ENCODE results near the gene OGFR. TPM values are rescaled to one million over a fixed set of nuclear protein-coding genes. Genes with fewer than 3 reads are reported as not detected.

OGFR gene
- total RNA-seq, 2 donors from 2014 or later: 60.2 to 76.9 TPM

DNA sequence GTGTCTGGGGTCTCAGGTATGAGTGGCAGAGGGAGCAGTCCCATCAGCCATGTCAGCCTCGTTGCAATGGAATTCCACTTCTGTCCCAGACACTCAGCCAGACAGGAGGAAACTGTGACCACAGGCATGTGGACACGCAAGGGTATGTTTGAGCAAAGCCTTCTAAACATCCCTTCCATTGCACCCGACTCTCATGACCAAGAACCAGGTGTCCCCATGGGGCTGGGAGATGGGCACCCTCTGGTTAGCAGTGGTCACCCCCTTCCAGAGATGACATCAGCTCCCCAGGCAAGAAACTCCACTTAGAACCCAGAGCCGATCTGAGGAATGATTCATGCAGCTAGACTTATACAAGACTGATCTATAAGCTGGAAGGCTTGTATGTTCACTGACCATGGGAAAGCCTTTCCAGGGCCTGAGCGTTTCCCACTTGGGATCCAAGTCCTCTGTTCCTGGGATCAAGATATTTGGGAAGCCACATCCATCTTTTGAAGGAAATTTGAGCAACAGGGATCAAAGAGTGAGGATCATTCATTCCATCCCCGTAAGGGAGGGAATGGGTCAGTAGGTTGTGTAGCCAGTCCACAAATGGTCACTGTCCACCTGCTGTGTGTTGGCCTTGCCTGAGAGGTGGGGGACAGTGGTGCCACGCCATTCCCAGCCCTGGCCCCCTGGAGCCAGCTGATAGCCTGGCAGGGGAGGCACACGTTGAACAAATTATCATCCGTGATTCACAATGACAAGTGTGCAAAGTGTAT is 12.3 kb upstream of the OGFR start:
- no peak for DNase-seq (ENCODE audit: low spot score)
- Histone ChIP-seq H3K4me1 (replicated peaks) (peaks cover 5% of the 10 kb centered on the region), H3K27ac (no peak overlapping the region), H3K4me3 (no peak overlapping the region), H3K27me3 (replicated peaks; ENCODE audit: insufficient read depth) (no peaks in the 10 kb centered on the region), H3K36me3 (no peaks in the 10 kb centered on the region), H3K9me3 (no peaks in the 10 kb centered on the region)
- 75% methylated on average over 9 of the region's 9 CpGs for WGBS
- intact Hi-C loops (cut with DNase I): loop anchor here (2.0 to 10.0 kb wide), 2 partner anchors 124 to 728 kb away; partner anchors contain the start of gene TAF4
- TF ChIP-seq POLR2AphosphoS5 (IDR thresholded peaks at IDR 0.05): no peak
- no peak for TF ChIP-seq POLR2A (IDR thresholded peaks at IDR 0.05)
- TF ChIP-seq, protein P1, sequence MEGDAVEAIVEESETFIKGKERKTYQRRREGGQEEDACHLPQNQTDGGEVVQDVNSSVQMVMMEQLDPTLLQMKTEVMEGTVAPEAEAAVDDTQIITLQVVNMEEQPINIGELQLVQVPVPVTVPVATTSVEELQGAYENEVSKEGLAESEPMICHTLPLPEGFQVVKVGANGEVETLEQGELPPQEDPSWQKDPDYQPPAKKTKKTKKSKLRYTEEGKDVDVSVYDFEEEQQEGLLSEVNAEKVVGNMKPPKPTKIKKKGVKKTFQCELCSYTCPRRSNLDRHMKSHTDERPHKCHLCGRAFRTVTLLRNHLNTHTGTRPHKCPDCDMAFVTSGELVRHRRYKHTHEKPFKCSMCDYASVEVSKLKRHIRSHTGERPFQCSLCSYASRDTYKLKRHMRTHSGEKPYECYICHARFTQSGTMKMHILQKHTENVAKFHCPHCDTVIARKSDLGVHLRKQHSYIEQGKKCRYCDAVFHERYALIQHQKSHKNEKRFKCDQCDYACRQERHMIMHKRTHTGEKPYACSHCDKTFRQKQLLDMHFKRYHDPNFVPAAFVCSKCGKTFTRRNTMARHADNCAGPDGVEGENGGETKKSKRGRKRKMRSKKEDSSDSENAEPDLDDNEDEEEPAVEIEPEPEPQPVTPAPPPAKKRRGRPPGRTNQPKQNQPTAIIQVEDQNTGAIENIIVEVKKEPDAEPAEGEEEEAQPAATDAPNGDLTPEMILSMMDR (IDR thresholded peaks at IDR 0.05): no peak

DNA sequence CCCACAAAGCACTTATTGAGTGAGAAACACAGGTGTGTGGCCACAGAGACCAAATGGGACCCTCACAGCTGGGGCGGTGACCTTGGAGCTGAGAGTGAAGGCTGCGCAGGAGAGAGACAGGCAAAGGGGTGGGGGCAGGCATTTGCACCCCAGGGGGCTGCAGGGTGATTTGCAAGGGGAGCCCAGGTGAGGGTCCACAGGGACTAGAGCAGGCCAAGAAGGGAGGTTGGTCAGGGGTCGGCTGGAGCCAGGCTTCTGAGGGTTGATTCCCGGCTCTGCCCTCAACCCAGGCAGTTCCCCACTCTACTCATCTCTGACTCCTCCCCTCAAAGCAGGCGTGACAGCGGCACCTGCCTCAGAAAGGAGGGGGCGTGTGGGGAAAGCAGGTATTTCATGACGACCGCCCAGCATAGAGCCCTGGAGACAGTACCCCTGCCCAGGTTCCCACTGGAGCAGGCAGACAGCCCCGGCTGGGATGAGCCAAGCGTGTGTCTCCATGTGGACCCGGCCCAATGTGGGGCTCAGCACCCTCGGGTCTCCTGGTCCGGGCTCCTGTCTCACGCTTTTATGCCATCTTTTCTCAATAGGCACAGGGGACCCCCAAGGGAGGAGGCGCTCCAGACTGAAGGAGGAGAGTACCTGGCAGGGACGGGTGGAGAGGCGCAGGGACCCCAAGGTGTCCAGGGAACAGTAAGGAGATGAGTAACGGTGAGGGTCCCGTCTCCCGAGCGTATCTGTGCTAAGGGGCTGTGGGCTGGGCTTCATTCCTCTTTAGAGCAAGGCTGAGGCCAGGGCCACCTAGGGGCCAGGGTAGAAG is 11.5 kb upstream of the OGFR start:
- no peak overlapping the region for H3K4me3 ChIP-seq
- H3K4me1 ChIP-seq (replicated peaks): peaks cover 9% of the 10 kb centered on the region
- TF ChIP-seq, protein P1 (IDR thresholded peaks at IDR 0.05): no peak
- TF ChIP-seq POLR2AphosphoS5 (IDR thresholded peaks at IDR 0.05): no peak
- no peak for TF ChIP-seq POLR2A (IDR thresholded peaks at IDR 0.05)

DNA sequence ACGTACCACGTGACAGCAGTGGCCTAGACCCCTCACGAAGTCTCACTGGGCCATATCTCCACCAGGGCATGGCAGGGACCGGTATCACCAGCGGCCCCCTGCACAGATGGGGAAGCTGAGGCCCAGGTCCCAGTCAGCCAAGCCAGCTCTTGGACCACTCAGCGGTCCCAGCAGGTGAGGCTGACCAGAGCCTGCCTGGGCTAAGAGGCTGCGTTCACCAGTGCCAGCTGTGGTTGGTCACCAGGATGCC is 11.0 kb upstream of the OGFR start:
- intact Hi-C loops (cut with DNase I): loop anchor here (2.0 to 10.0 kb wide), 2 partner anchors 125 to 729 kb away; partner anchors contain the start of gene TAF4
- peak overlapping the region; percentile 26 to 63 for H3K4me3 ChIP-seq
- H3K27ac ChIP-seq: peak overlapping the region; percentile 89 to 91
- no peaks in the 10 kb centered on the region for H3K9me3 ChIP-seq
- TF ChIP-seq, protein P1 (IDR thresholded peaks at IDR 0.05): no peak
- TF ChIP-seq POLR2A (IDR thresholded peaks at IDR 0.05) (no peak), POLR2AphosphoS5 (IDR thresholded peaks at IDR 0.05) (no peak)
- no peaks in the 10 kb centered on the region for H3K27me3 ChIP-seq (replicated peaks; ENCODE audit: insufficient read depth)
- 58% methylated on average over 7 of the region's 7 CpGs for WGBS
- no peak for DNase-seq (ENCODE audit: low spot score)
- peaks cover 0 to 4% of the 10 kb centered on the region in 2 donors for H3K36me3 ChIP-seq
- peaks cover 9% of the 10 kb centered on the region for H3K4me1 ChIP-seq (replicated peaks)

More for the DNA sequence above, 11.5 kb upstream of the OGFR start:
- H3K27me3 ChIP-seq (replicated peaks; ENCODE audit: insufficient read depth): no peaks in the 10 kb centered on the region
- intact Hi-C loops (cut with DNase I): loop anchor here (2.0 to 10.0 kb wide), 2 partner anchors 124 to 728 kb away; partner anchors contain the start of gene TAF4
- H3K9me3 ChIP-seq: no peaks in the 10 kb centered on the region
- no peak for DNase-seq (ENCODE audit: low spot score)
- peak overlapping the region; percentile 89 to 91 for H3K27ac ChIP-seq
- no peaks in the 10 kb centered on the region for H3K36me3 ChIP-seq
- 77% methylated on average over 20 of the region's 22 CpGs for WGBS

DNA sequence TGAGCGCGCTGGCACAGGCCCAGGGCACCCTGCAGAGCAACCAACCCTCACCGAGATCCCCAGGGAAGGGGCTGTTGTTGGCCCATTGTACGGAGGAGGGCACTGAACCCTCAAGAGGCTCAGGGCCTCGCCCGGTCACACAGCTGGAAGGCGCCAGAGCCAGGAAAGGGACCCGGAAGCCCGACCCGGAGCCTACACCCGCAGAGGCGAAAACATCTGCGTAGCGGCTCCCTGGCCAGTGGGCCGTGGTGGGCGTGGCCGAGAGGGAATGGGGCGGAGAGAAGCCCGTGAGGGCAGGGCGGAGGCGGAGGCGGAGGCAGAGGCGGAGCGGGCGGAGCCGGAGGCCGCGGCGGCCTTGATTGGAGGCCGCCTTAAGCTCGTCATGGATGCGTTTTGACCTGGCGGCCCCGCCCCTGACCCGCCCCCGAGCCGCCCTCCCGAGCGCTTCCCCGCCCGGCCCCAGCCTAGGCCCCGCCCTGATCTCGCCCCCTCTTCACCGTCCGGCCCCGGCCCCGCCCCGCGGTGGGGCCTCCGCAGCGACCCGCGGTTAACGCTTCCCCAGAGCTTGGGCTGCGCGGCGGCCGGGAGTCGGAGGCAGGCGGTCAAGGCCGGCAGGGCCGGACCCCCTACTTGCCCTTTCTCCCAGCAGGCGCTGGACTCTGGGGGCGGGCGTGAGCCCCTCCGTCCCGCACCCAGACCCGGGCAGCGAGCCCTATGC is 10.5 kb upstream of the OGFR start:
- H3K9me3 ChIP-seq: no peaks in the 10 kb centered on the region
- H3K36me3 ChIP-seq: peaks cover 4 to 7% of the 10 kb centered on the region in 2 donors
- H3K4me3 ChIP-seq: peak overlapping the region; percentile 63 to 77
- intact Hi-C loops (cut with DNase I): loop anchor here (10.0 kb wide), 1 partner anchor 729 kb away; the partner anchor contains the start of gene TAF4
- under 1% methylated on average over 43 of the region's 69 CpGs for WGBS
- peak; percentile 93 for DNase-seq (ENCODE audit: low spot score)
- peak overlapping the region; percentile 89 to 91 for H3K27ac ChIP-seq
- TF ChIP-seq POLR2AphosphoS5 (IDR thresholded peaks at IDR 0.05): peak; percentile 95
- TF ChIP-seq, protein P1 (IDR thresholded peaks at IDR 0.05): peak in 1 of 4 experiments; percentile 3
- TF ChIP-seq POLR2A (IDR thresholded peaks at IDR 0.05): peak; percentile 90
- no peaks in the 10 kb centered on the region for H3K27me3 ChIP-seq (replicated peaks; ENCODE audit: insufficient read depth)
- peaks cover 9% of the 10 kb centered on the region for H3K4me1 ChIP-seq (replicated peaks)

Data from prostate gland (tissue), 2 donors.